WTC11 (cell line): ENCODE data around the gene PPP3CA.

Source experiments
- FOXK1 ChIP-seq: sonication (generic); formaldehyde crosslinking; IDR thresholded peaks from 2 replicates; pipeline ENCODE4 v1.8.0; 2022; ENCODE audit warnings: mild to moderate bottlenecking, moderate library complexity, missing genetic modification reagents
- SP1 ChIP-seq: sonication (generic); formaldehyde crosslinking; conservative IDR thresholded peaks from 2 replicates; pipeline ENCODE4 v1.8.1; 2022; ENCODE audit warnings: missing genetic modification reagents
- TCF7 ChIP-seq: sonication (generic); formaldehyde crosslinking; IDR thresholded peaks from 2 replicates; pipeline ENCODE4 v1.8.0; 2022; ENCODE audit warnings: mild to moderate bottlenecking, low read depth, missing genetic modification reagents, moderate library complexity
- TF ChIP-seq, protein P1 (sequence below): fragments of 200-600 bp; IDR thresholded peaks from 2 replicates; pipeline ENCODE4 v1.8.0; 2022; ENCODE audit warnings: antibody characterized with exemption

DNA sequence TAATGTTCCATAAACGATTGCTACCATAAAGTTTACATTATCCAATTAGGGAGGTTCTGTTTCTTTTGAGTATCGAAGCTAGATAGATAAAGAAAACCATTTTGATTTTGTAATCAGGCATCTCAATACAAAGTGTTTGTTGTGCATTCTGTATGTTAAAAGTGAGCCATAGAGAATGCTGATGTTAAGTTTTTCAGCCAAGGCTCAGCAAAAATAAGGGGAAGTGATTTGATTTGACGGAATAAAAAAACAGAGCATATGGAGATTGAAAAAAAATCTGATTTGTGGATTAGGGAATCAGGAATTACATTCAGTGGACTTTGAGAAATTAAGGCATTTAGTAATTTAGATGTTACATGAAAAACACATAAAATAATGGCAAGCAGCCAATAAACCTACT lies 314.8 kb downstream of the PPP3CA start:
- TF ChIP-seq SP1 (CRISPR knock-in tag) (no peak), FOXK1 (no peak), TCF7 (CRISPR knock-in tag) (no peak)
- TF ChIP-seq, protein P1, sequence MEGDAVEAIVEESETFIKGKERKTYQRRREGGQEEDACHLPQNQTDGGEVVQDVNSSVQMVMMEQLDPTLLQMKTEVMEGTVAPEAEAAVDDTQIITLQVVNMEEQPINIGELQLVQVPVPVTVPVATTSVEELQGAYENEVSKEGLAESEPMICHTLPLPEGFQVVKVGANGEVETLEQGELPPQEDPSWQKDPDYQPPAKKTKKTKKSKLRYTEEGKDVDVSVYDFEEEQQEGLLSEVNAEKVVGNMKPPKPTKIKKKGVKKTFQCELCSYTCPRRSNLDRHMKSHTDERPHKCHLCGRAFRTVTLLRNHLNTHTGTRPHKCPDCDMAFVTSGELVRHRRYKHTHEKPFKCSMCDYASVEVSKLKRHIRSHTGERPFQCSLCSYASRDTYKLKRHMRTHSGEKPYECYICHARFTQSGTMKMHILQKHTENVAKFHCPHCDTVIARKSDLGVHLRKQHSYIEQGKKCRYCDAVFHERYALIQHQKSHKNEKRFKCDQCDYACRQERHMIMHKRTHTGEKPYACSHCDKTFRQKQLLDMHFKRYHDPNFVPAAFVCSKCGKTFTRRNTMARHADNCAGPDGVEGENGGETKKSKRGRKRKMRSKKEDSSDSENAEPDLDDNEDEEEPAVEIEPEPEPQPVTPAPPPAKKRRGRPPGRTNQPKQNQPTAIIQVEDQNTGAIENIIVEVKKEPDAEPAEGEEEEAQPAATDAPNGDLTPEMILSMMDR, result no peak
